ENCODE results near the gene LYRM4.

DNA sequence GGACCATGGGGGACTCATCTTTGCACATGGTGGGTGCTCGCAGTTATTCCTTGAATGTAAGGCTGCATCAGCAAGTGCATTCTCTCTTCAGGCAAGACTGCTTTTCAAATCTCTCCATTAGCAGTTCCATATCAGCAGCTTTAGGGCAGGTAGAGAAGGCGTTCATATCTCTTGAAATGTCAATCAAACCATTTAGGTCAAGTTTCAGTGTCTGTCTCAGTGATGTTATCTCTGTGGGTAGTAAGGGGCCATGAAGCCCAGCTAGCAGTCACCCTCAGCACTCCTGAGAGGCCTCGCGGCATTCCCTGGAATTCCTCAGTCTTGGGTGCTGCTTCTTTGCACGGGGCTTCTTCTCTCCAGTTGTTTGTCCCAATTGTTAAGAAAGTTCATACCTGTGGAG is 24.8 kb upstream of the LYRM4 start:
- TF ChIP-seq, protein P1, sequence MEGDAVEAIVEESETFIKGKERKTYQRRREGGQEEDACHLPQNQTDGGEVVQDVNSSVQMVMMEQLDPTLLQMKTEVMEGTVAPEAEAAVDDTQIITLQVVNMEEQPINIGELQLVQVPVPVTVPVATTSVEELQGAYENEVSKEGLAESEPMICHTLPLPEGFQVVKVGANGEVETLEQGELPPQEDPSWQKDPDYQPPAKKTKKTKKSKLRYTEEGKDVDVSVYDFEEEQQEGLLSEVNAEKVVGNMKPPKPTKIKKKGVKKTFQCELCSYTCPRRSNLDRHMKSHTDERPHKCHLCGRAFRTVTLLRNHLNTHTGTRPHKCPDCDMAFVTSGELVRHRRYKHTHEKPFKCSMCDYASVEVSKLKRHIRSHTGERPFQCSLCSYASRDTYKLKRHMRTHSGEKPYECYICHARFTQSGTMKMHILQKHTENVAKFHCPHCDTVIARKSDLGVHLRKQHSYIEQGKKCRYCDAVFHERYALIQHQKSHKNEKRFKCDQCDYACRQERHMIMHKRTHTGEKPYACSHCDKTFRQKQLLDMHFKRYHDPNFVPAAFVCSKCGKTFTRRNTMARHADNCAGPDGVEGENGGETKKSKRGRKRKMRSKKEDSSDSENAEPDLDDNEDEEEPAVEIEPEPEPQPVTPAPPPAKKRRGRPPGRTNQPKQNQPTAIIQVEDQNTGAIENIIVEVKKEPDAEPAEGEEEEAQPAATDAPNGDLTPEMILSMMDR (conservative IDR thresholded peaks at IDR 0.05), result no peak
- TF ChIP-seq EZH2 (IDR thresholded peaks at IDR 0.05; ENCODE audit: low read depth), result no peak
